ENCODE results near the gene CRB3.

DNA sequence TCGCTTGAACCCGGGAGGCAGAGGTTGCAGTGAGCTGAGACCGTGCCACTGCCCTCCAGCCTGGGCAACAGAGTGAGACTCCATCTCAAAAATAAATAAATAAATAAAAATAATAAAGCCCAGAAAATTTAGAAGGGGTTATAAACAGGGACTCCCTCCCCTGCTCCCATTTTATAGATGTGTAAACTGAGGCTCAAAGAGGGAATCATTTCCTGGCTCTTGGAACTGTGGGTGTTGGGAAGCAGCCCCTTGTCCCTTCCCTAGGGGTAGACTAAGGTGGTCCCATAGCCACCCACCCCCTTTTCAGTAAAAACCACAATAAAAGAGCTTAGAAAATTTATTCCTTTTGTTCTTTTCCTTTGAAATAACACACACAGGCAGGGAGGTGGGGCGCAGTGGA is 24.3 kb upstream of the CRB3 start:
- TF ChIP-seq, protein P1, sequence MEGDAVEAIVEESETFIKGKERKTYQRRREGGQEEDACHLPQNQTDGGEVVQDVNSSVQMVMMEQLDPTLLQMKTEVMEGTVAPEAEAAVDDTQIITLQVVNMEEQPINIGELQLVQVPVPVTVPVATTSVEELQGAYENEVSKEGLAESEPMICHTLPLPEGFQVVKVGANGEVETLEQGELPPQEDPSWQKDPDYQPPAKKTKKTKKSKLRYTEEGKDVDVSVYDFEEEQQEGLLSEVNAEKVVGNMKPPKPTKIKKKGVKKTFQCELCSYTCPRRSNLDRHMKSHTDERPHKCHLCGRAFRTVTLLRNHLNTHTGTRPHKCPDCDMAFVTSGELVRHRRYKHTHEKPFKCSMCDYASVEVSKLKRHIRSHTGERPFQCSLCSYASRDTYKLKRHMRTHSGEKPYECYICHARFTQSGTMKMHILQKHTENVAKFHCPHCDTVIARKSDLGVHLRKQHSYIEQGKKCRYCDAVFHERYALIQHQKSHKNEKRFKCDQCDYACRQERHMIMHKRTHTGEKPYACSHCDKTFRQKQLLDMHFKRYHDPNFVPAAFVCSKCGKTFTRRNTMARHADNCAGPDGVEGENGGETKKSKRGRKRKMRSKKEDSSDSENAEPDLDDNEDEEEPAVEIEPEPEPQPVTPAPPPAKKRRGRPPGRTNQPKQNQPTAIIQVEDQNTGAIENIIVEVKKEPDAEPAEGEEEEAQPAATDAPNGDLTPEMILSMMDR (conservative IDR thresholded peaks at IDR 0.05; ENCODE audit: low read depth in 2 of 2), result no peak
- TF ChIP-seq EZH2 (IDR thresholded peaks at IDR 0.05; ENCODE audit: low read depth, unreplicated experiment), result no peak
- TF ChIP-seq, protein P2, sequence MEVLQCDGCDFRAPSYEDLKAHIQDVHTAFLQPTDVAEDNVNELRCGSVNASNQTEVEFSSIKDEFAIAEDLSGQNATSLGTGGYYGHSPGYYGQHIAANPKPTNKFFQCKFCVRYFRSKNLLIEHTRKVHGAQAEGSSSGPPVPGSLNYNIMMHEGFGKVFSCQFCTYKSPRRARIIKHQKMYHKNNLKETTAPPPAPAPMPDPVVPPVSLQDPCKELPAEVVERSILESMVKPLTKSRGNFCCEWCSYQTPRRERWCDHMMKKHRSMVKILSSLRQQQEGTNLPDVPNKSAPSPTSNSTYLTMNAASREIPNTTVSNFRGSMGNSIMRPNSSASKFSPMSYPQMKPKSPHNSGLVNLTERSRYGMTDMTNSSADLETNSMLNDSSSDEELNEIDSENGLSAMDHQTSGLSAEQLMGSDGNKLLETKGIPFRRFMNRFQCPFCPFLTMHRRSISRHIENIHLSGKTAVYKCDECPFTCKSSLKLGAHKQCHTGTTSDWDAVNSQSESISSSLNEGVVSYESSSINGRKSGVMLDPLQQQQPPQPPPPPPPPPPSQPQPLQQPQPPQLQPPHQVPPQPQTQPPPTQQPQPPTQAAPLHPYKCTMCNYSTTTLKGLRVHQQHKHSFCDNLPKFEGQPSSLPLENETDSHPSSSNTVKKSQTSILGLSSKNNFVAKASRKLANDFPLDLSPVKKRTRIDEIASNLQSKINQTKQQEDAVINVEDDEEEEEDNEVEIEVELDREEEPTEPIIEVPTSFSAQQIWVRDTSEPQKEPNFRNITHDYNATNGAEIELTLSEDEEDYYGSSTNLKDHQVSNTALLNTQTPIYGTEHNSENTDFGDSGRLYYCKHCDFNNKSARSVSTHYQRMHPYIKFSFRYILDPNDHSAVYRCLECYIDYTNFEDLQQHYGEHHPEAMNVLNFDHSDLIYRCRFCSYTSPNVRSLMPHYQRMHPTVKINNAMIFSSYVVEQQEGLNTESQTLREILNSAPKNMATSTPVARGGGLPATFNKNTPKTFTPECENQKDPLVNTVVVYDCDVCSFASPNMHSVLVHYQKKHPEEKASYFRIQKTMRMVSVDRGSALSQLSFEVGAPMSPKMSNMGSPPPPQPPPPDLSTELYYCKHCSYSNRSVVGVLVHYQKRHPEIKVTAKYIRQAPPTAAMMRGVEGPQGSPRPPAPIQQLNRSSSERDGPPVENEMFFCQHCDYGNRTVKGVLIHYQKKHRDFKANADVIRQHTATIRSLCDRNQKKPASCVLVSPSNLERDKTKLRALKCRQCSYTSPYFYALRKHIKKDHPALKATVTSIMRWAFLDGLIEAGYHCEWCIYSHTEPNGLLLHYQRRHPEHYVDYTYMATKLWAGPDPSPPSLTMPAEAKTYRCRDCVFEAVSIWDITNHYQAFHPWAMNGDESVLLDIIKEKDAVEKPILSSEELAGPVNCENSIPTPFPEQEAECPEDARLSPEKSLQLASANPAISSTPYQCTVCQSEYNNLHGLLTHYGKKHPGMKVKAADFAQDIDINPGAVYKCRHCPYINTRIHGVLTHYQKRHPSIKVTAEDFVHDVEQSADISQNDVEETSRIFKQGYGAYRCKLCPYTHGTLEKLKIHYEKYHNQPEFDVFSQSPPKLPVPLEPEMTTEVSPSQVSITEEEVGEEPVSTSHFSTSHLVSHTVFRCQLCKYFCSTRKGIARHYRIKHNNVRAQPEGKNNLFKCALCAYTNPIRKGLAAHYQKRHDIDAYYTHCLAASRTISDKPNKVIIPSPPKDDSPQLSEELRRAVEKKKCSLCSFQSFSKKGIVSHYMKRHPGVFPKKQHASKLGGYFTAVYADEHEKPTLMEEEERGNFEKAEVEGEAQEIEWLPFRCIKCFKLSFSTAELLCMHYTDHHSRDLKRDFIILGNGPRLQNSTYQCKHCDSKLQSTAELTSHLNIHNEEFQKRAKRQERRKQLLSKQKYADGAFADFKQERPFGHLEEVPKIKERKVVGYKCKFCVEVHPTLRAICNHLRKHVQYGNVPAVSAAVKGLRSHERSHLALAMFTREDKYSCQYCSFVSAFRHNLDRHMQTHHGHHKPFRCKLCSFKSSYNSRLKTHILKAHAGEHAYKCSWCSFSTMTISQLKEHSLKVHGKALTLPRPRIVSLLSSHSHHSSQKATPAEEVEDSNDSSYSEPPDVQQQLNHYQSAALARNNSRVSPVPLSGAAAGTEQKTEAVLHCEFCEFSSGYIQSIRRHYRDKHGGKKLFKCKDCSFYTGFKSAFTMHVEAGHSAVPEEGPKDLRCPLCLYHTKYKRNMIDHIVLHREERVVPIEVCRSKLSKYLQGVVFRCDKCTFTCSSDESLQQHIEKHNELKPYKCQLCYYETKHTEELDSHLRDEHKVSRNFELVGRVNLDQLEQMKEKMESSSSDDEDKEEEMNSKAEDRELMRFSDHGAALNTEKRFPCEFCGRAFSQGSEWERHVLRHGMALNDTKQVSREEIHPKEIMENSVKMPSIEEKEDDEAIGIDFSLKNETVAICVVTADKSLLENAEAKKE (CRISPR knock-in tag; IDR thresholded peaks at IDR 0.05), result no peak
- TF ChIP-seq EZH2phosphoT487 (IDR thresholded peaks at IDR 0.05; ENCODE audit: unreplicated experiment), result no peak
- TF ChIP-seq CREB1 (CRISPR knock-in tag; IDR thresholded peaks at IDR 0.05; ENCODE audit: low read depth), result no peak
- TF ChIP-seq JUNB (IDR thresholded peaks at IDR 0.05; ENCODE audit: unreplicated experiment), result no peak
- TF ChIP-seq, protein P3, sequence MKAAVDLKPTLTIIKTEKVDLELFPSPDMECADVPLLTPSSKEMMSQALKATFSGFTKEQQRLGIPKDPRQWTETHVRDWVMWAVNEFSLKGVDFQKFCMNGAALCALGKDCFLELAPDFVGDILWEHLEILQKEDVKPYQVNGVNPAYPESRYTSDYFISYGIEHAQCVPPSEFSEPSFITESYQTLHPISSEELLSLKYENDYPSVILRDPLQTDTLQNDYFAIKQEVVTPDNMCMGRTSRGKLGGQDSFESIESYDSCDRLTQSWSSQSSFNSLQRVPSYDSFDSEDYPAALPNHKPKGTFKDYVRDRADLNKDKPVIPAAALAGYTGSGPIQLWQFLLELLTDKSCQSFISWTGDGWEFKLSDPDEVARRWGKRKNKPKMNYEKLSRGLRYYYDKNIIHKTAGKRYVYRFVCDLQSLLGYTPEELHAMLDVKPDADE (IDR thresholded peaks at IDR 0.05), result no peak
- no peak for TF ChIP-seq POLR2AphosphoS5 (IDR thresholded peaks at IDR 0.05; ENCODE audit: low read depth)
- TF ChIP-seq, protein P4, sequence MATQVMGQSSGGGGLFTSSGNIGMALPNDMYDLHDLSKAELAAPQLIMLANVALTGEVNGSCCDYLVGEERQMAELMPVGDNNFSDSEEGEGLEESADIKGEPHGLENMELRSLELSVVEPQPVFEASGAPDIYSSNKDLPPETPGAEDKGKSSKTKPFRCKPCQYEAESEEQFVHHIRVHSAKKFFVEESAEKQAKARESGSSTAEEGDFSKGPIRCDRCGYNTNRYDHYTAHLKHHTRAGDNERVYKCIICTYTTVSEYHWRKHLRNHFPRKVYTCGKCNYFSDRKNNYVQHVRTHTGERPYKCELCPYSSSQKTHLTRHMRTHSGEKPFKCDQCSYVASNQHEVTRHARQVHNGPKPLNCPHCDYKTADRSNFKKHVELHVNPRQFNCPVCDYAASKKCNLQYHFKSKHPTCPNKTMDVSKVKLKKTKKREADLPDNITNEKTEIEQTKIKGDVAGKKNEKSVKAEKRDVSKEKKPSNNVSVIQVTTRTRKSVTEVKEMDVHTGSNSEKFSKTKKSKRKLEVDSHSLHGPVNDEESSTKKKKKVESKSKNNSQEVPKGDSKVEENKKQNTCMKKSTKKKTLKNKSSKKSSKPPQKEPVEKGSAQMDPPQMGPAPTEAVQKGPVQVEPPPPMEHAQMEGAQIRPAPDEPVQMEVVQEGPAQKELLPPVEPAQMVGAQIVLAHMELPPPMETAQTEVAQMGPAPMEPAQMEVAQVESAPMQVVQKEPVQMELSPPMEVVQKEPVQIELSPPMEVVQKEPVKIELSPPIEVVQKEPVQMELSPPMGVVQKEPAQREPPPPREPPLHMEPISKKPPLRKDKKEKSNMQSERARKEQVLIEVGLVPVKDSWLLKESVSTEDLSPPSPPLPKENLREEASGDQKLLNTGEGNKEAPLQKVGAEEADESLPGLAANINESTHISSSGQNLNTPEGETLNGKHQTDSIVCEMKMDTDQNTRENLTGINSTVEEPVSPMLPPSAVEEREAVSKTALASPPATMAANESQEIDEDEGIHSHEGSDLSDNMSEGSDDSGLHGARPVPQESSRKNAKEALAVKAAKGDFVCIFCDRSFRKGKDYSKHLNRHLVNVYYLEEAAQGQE (IDR thresholded peaks at IDR 0.05; ENCODE audit: unreplicated experiment), result no peak
- TF ChIP-seq STAT1 (IDR thresholded peaks at IDR 0.05; ENCODE audit: unreplicated experiment), result no peak

Data from GM23338 (cell line).